Activated CD8-positive, alpha-beta memory T cell treated with anti-CD3 and anti-CD28 coated beads, Interleukin-2, amount 50 U/mL, for 24 hours (primary cell): ENCODE results near the gene ACVR2A.

Experiments
- DNase-seq: peaks from one replicate; pipeline ENCODE4 v3.0.0-alpha.2; 2020; ENCODE audit errors: extremely low read depth

Gene ACVR2A

GRCh38 chr2:147924647-147925046, 79.8 kb downstream of the ACVR2A start:
- no peak for DNase-seq

GRCh38 chr2:147925886-147926285, 81.1 kb downstream of the ACVR2A start:
- no peak for DNase-seq

GRCh38 chr2:147927053-147927588, 82.3 kb downstream of the ACVR2A start:
- no peak for DNase-seq

GRCh38 chr2:147933931-147934330, 89.1 kb downstream of the ACVR2A start:
- DNase-seq: no peak

GRCh38 chr2:147934881-147935620, 90.2 kb downstream of the ACVR2A start:
- no peak for DNase-seq

GRCh38 chr2:147937744-147938349, 93.0 kb downstream of the ACVR2A start:
- no peak for DNase-seq

- no peak for DNase-seq
Measured at GRCh38 chr2:147939313-147939712, 94.5 kb downstream of the ACVR2A start.

GRCh38 chr2:147945660-147946059, 100.8 kb downstream of the ACVR2A start:
- DNase-seq: no peak

GRCh38 chr2:147952118-147952517, 107.3 kb downstream of the ACVR2A start:
- no peak for DNase-seq

- DNase-seq: no peak
Measured at GRCh38 chr2:147968571-147968970, 123.7 kb downstream of the ACVR2A start.

GRCh38 chr2:147976102-147976501, 131.3 kb downstream of the ACVR2A start:
- no peak for DNase-seq

- DNase-seq: no peak
Measured at GRCh38 chr2:147977679-147978078, 132.8 kb downstream of the ACVR2A start.
